Measurements from ENCODE around the gene HNRNPF. TPM values are rescaled to one million over a fixed set of nuclear protein-coding genes. Genes with fewer than 3 reads are reported as not detected.

The HNRNPF gene
- total RNA-seq, 1 donor from 2014 or later: 163 TPM

DNA sequence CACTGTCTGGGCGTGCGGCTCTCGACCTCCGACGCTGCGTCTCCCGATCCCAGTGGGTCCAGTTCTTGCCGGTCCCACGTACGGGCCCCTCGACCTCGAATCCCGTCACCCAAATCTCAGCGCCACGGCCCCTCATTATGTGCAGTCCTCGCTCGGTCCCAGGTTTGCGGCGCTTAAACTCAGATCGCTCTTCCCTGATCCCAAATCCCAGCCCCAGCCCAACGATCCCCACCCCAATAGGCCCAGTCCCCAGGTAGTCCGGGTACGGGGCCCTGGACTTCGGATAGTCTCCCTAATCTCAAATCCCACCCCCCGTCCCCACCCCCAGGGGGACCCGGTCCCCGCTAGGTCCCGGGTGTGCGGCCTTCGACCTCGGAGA is 666 bp downstream of the HNRNPF start:
- Mint-ChIP-seq H3K36me3 (peaks cover 1% of the 10 kb centered on the region), H3K9me3 (no peaks in the 10 kb centered on the region), H3K4me1 (peaks cover 21% of the 10 kb centered on the region), H3K27ac (peak overlapping the region; percentile 99), H3K4me3 (peak overlapping the region; percentile 88), H3K27me3 (ENCODE audit: low read depth) (no peaks in the 10 kb centered on the region)
- DNase-seq (ENCODE audit: low spot score in 2 of 2, unreplicated experiment in 2 of 2): peak in 1 of 2 experiments; percentile 48
- TF ChIP-seq, protein P1, sequence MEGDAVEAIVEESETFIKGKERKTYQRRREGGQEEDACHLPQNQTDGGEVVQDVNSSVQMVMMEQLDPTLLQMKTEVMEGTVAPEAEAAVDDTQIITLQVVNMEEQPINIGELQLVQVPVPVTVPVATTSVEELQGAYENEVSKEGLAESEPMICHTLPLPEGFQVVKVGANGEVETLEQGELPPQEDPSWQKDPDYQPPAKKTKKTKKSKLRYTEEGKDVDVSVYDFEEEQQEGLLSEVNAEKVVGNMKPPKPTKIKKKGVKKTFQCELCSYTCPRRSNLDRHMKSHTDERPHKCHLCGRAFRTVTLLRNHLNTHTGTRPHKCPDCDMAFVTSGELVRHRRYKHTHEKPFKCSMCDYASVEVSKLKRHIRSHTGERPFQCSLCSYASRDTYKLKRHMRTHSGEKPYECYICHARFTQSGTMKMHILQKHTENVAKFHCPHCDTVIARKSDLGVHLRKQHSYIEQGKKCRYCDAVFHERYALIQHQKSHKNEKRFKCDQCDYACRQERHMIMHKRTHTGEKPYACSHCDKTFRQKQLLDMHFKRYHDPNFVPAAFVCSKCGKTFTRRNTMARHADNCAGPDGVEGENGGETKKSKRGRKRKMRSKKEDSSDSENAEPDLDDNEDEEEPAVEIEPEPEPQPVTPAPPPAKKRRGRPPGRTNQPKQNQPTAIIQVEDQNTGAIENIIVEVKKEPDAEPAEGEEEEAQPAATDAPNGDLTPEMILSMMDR (IDR thresholded peaks at IDR 0.05; ENCODE audit: unreplicated experiment): no peak

DNA sequence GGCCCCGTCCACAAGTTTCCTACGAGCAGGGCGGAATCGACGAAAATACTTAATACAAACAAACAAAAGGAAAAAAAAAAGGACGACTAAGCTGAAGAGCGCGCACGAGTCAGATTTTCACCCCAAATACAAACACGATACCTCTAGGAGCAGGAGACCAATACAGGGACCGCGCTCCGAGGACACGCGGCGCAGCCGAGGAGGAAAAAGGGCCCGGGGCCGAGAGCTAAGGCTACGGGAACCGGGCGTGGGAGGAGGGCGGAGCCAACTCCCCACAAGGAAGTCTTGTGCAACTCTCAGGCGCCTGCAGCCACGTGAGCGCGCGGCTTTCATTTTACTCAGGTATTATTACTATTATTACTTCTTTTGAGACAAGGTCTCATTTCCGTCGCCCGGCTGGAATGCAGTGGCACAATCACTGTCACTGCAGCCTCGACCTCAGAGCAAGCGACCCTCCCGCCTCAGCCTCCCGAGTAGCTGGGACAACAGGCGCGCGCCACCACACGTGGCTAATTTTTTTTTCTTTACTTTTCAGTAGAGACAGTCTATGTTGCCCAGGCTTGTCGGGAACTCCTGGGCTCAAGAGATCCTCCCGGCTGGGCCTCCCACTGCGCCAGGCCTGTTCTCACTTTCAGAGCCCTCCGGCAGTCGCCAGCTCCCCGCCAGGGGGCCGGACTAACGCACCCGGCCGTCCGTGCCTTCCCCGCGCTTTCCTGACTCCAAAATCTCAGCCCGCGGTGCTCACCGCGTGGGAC is 1.2 kb downstream of the HNRNPF start:
- TF ChIP-seq, protein P1 (IDR thresholded peaks at IDR 0.05; ENCODE audit: unreplicated experiment): peak; percentile 48
- Mint-ChIP-seq H3K4me1 (peaks cover 26% of the 10 kb centered on the region), H3K4me3 (peak overlapping the region; percentile 88), H3K9me3 (no peaks in the 10 kb centered on the region), H3K27ac (peak overlapping the region; percentile 99), H3K36me3 (peaks cover 4% of the 10 kb centered on the region), H3K27me3 (ENCODE audit: low read depth) (no peaks in the 10 kb centered on the region)
- DNase-seq (ENCODE audit: low spot score in 2 of 2, unreplicated experiment in 2 of 2): peak; percentile 70 to 80

- TF ChIP-seq, protein P1 (IDR thresholded peaks at IDR 0.05; ENCODE audit: unreplicated experiment): no peak
- peaks cover 30% of the 10 kb centered on the region for H3K4me1 Mint-ChIP-seq
- peak overlapping the region; percentile 99 for H3K27ac Mint-ChIP-seq
- peak overlapping the region; percentile 88 for H3K4me3 Mint-ChIP-seq
- H3K36me3 Mint-ChIP-seq: peaks cover 4% of the 10 kb centered on the region
- peak; percentile 48 to 71 for DNase-seq (ENCODE audit: low spot score in 2 of 2, unreplicated experiment in 2 of 2)
- no peaks in the 10 kb centered on the region for H3K9me3 Mint-ChIP-seq
- no peaks in the 10 kb centered on the region for H3K27me3 Mint-ChIP-seq (ENCODE audit: low read depth)
Measured at GRCh38 chr10:43407148-43407575, 1.8 kb downstream of the HNRNPF start.

DNA sequence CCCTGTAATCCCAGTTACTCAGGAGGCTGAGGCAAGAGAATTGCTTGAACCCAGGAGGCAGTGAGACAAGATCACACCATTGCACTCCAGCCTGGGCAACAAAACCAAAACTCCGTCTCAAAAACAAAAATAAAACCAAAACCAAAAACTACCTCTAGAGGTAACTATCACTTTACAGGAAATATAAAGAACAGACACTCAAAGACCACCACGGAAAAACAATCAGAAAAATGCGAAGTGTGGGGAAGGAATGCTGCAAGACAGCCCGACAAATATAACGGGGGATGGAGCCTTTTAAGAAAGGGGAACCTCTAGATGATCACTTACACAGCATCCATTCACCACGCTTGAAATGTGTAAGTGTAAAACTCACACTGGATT is 4.3 kb downstream of the HNRNPF start:
- Mint-ChIP-seq H3K27me3 (ENCODE audit: low read depth) (no peaks in the 10 kb centered on the region), H3K36me3 (peaks cover 4% of the 10 kb centered on the region), H3K27ac (peak overlapping the region; percentile 44), H3K4me3 (peak overlapping the region; percentile 45), H3K9me3 (no peaks in the 10 kb centered on the region), H3K4me1 (peaks cover 40% of the 10 kb centered on the region)
- TF ChIP-seq, protein P1 (IDR thresholded peaks at IDR 0.05; ENCODE audit: unreplicated experiment): no peak
- DNase-seq (ENCODE audit: low spot score in 2 of 2, unreplicated experiment in 2 of 2): no peak

- peak overlapping the region; percentile 44 for H3K27ac Mint-ChIP-seq
- peaks cover 7% of the 10 kb centered on the region for H3K36me3 Mint-ChIP-seq
- TF ChIP-seq, protein P1 (IDR thresholded peaks at IDR 0.05; ENCODE audit: unreplicated experiment): no peak
- H3K4me3 Mint-ChIP-seq: no peak overlapping the region
- no peak for DNase-seq (ENCODE audit: low spot score in 2 of 2, unreplicated experiment in 2 of 2)
- peaks cover 42% of the 10 kb centered on the region for H3K4me1 Mint-ChIP-seq
- no peaks in the 10 kb centered on the region for H3K27me3 Mint-ChIP-seq (ENCODE audit: low read depth)
- H3K9me3 Mint-ChIP-seq: no peaks in the 10 kb centered on the region
Measured at GRCh38 chr10:43403911-43404703, 4.9 kb downstream of the HNRNPF start.
